Transverse colon (tissue), 4 donors: ENCODE measurements around the gene KCNQ1OT1. TPM values are rescaled to one million over a fixed set of nuclear protein-coding genes. Genes with fewer than 3 reads are reported as not detected.

ENCODE experiments used
- DNase-seq: peaks from one replicate; pipeline ENCODE4 v3.0.0-alpha.2; 2019
- H3K27ac ChIP-seq, 4 donors: fragments of 200-600 bp; sonication (generic); 2 replicates each; pipeline ENCODE4 v1.5.1; 2016 to 2018; ENCODE audit warnings: inconsistent platforms in 4 of 4
- H3K27me3 ChIP-seq: fragments of 200-600 bp; sonication (generic); 2 replicates; pipeline ENCODE4 v1.5.1; 2017; ENCODE audit warnings: inconsistent platforms
- H3K36me3 ChIP-seq, 4 donors: fragments of 200-600 bp; sonication (generic); 2 replicates each; pipeline ENCODE4 v1.5.1; 2017 to 2019; ENCODE audit warnings: inconsistent platforms in 4 of 4
- H3K4me1 ChIP-seq, 4 donors: fragments of 200-600 bp; sonication (generic); 2 replicates each; pipeline ENCODE4 v1.5.1; 2017 to 2020; ENCODE audit warnings: inconsistent platforms in 4 of 4
- H3K4me3 ChIP-seq, 4 donors: fragments of 200-600 bp; sonication (generic); 1 replicate in 1 of 4; 2 replicates in 3 of 4; pipeline versions ENCODE4 v1.5.1 to v1.6.1; 2017 to 2019; ENCODE audit warnings: inconsistent platforms in 4 of 4
- H3K9me3 ChIP-seq, 2 donors: fragments of 200-600 bp; sonication (generic); 2 replicates each; pipeline ENCODE4 v1.5.1; 2017 to 2019; ENCODE audit warnings: inconsistent platforms in 2 of 2
- CTCF ChIP-seq, 5 experiments: fragments of 200-600 bp in 3 of 5; fragments of 450-650 bp in 2 of 5; sonication (generic) in 3 of 5; IDR thresholded peaks; 1 replicate in 2 of 5; 2 replicates in 3 of 5; pipeline ENCODE4 v1.5.1; 2016 to 2017; ENCODE audit warnings: antibody characterized with exemption in 5 of 5, inconsistent platforms in 3 of 5, mild to moderate bottlenecking in 2 of 5, moderate library complexity in 1 of 5
- EP300 ChIP-seq: sonication (generic); formaldehyde crosslinking; IDR thresholded peaks from one replicate; pipeline ENCODE4 v1.6.1; 2017; ENCODE audit warnings: antibody characterized with exemption, low read depth
- POLR2A ChIP-seq: fragments of 450-650 bp; IDR thresholded peaks from one replicate; pipeline ENCODE4 v1.6.1; 2016; ENCODE audit warnings: antibody characterized with exemption, mild to moderate bottlenecking, moderate library complexity
- POLR2AphosphoS5 ChIP-seq, 3 donors: sonication (generic); formaldehyde crosslinking; IDR thresholded peaks; one replicate each; pipeline ENCODE4 v1.6.1; 2016; ENCODE audit warnings: antibody characterized with exemption in 3 of 3
- WGBS, 2 donors: methylation state at CpG; one replicate each; pipeline ENCODE4 v1.1.5; 2018; ENCODE audit warnings: low coverage in 1 of 2; 5-methylcytosine and 5-hydroxymethylcytosine counted together
- in situ Hi-C, 4 donors: fragments of 200-750 bp; cut with MboI; loops; one replicate each; pipeline versions ENCODE4 v1.15.0 to v1.15.1; 2017; ENCODE audit warnings: low sequenced_read_pairs in 3 of 4, low pct_ligation_motif_present in 1 of 4, low pct_unique_long_range_greater_than_20kb in 1 of 4
- intact Hi-C: fragments of 100-400 bp; cut with DNase I; formaldehyde crosslinking; loops from one replicate; pipeline ENCODE4 v1.15.1; 2023; ENCODE audit warnings: low total_unique reads
- total RNA-seq, 4 donors: library from RNA; depleted of rRNA; stranded (reverse); fragments of >200 nt; gene quantifications; one replicate each; pipeline ENCODE4 v1.1.0, GENCODE V29; 2016

Gene KCNQ1OT1
- total RNA-seq, 4 donors from 2014 or later, result 1.5 to 5.0 (median 1.9) TPM

- in situ Hi-C loops, result no loop called here
- TF ChIP-seq EP300 (no peak), POLR2A (no peak), POLR2AphosphoS5 (IDR thresholded peaks at IDR 0.05) (no peak), CTCF (IDR thresholded peaks at IDR 0.05) (no peak)
- H3K36me3 ChIP-seq, result no peaks in the 10 kb centered on the region
- no peak overlapping the region for H3K4me3 ChIP-seq
- intact Hi-C loops, result no loop called here
- H3K27ac ChIP-seq, result peak overlapping the region in 1 of 4 donors; percentile 27
- H3K27me3 ChIP-seq, result no peaks in the 10 kb centered on the region
- no peaks in the 10 kb centered on the region for H3K9me3 ChIP-seq
- H3K4me1 ChIP-seq, result peaks cover 0 to 15% (median 10%) of the 10 kb centered on the region in 4 donors
- DNase-seq, result no peak
- WGBS, 2 donors, result 90 to 94% methylated on average over 2 to 13 of the region's 13 CpGs
These were observed 134.2 kb downstream of the KCNQ1OT1 start for GRCh38 chr11:2565447-2566222.

GRCh38 chr11:2564588-2565425 lies 135.0 kb downstream of the KCNQ1OT1 start:
- no peaks in the 10 kb centered on the region for H3K27me3 ChIP-seq
- no peaks in the 10 kb centered on the region for H3K36me3 ChIP-seq
- no peak for TF ChIP-seq CTCF (IDR thresholded peaks at IDR 0.05)
- TF ChIP-seq POLR2A, result no peak
- TF ChIP-seq EP300, result no peak
- no peak for TF ChIP-seq POLR2AphosphoS5 (IDR thresholded peaks at IDR 0.05)
- H3K4me3 ChIP-seq, result no peak overlapping the region
- H3K4me1 ChIP-seq, result peaks cover 0 to 15% (median 10%) of the 10 kb centered on the region in 4 donors
- intact Hi-C loops, result no loop called here
- no peaks in the 10 kb centered on the region for H3K9me3 ChIP-seq
- no peak overlapping the region for H3K27ac ChIP-seq
- 84 to 93% methylated on average over 7 to 16 of the region's 16 CpGs for WGBS, 2 donors
- in situ Hi-C loops, result no loop called here
- DNase-seq, result no peak

- Histone ChIP-seq H3K4me1 (peaks cover 0 to 15% (median 10%) of the 10 kb centered on the region in 4 donors), H3K36me3 (no peaks in the 10 kb centered on the region), H3K4me3 (no peak overlapping the region), H3K27me3 (no peaks in the 10 kb centered on the region), H3K9me3 (no peaks in the 10 kb centered on the region), H3K27ac (no peak overlapping the region)
- intact Hi-C loops (no loop called here), in situ Hi-C loops (no loop called here)
- no peak for TF ChIP-seq EP300
- TF ChIP-seq CTCF (IDR thresholded peaks at IDR 0.05), result no peak
- TF ChIP-seq POLR2A, result no peak
- TF ChIP-seq POLR2AphosphoS5 (IDR thresholded peaks at IDR 0.05), result no peak
- no peak for DNase-seq
- 86 to 96% methylated on average over 3 to 14 of the region's 14 CpGs for WGBS, 2 donors
These were observed 135.7 kb downstream of the KCNQ1OT1 start for GRCh38 chr11:2564008-2564530.
